ENCODE results near the gene CFAP157. TPM values are rescaled to one million over a fixed set of nuclear protein-coding genes. Genes with fewer than 3 reads are reported as not detected.

CFAP157 gene
- total RNA-seq, 2 donors from 2014 or later = 0.20 to 0.44 TPM

- Histone ChIP-seq H3K9ac (ENCODE audit: extremely low read depth, low read length, poor library complexity, severe bottlenecking) (no peak overlapping the region), H3K4me3 (ENCODE audit: low read length) (no peak overlapping the region), H3K27ac (ENCODE audit: low read depth, low read length) (no peak overlapping the region), H3K36me3 (ENCODE audit: control insufficient read depth, insufficient read depth, low read length) (no peaks in the 10 kb centered on the region), H3K9me3 (ENCODE audit: control insufficient read depth, low read length) (no peaks in the 10 kb centered on the region), H3K27me3 (ENCODE audit: control insufficient read depth, insufficient read depth, low read length, poor library complexity, severe bottlenecking) (no peaks in the 10 kb centered on the region), H3K4me1 (ENCODE audit: control insufficient read depth, insufficient read depth, low read length) (no peaks in the 10 kb centered on the region)
- Mint-ChIP-seq H3K27me3 (ENCODE audit: insufficient read depth) (no peaks in the 10 kb centered on the region), H3K36me3 (ENCODE audit: low read depth) (no peaks in the 10 kb centered on the region), H3K4me1 (peaks cover 5% of the 10 kb centered on the region), H3K27ac (no peak overlapping the region), H3K9me3 (no peaks in the 10 kb centered on the region), H3K4me3 (no peak overlapping the region)
- TF ChIP-seq CTCF (conservative IDR thresholded peaks at IDR 0.05) = no peak
- no peak for DNase-seq
- 89 to 90% methylated on average over 7 to 12 of the region's 12 CpGs for WGBS, 2 experiments (ENCODE audit: insufficient coverage in 1 of 2, insufficient read length in 1 of 2)
Measured at GRCh38 chr9:127720031-127720864, 13.5 kb downstream of the CFAP157 start.

GRCh38 chr9:127720865-127721227 lies 14.1 kb downstream of the CFAP157 start:
- Mint-ChIP-seq H3K4me1 (peaks cover 5% of the 10 kb centered on the region), H3K9me3 (no peaks in the 10 kb centered on the region), H3K36me3 (ENCODE audit: low read depth) (no peaks in the 10 kb centered on the region), H3K27me3 (ENCODE audit: insufficient read depth) (no peaks in the 10 kb centered on the region), H3K4me3 (no peak overlapping the region), H3K27ac (no peak overlapping the region)
- H3K9me3 ChIP-seq (ENCODE audit: control insufficient read depth, low read length) = no peaks in the 10 kb centered on the region
- no peak overlapping the region for H3K9ac ChIP-seq (ENCODE audit: extremely low read depth, low read length, poor library complexity, severe bottlenecking)
- no peak for DNase-seq
- H3K27ac ChIP-seq (ENCODE audit: low read depth, low read length) = no peak overlapping the region
- no peaks in the 10 kb centered on the region for H3K4me1 ChIP-seq (ENCODE audit: control insufficient read depth, insufficient read depth, low read length)
- no peaks in the 10 kb centered on the region for H3K27me3 ChIP-seq (ENCODE audit: control insufficient read depth, insufficient read depth, low read length, poor library complexity, severe bottlenecking)
- H3K4me3 ChIP-seq (ENCODE audit: low read length) = no peak overlapping the region
- TF ChIP-seq CTCF (conservative IDR thresholded peaks at IDR 0.05) = no peak
- H3K36me3 ChIP-seq (ENCODE audit: control insufficient read depth, insufficient read depth, low read length) = no peaks in the 10 kb centered on the region

GRCh38 chr9:127721391-127721821 lies 14.6 kb downstream of the CFAP157 start:
- Mint-ChIP-seq H3K27ac (no peak overlapping the region), H3K4me1 (no peaks in the 10 kb centered on the region), H3K9me3 (no peaks in the 10 kb centered on the region), H3K4me3 (no peak overlapping the region), H3K36me3 (ENCODE audit: low read depth) (no peaks in the 10 kb centered on the region), H3K27me3 (ENCODE audit: insufficient read depth) (no peaks in the 10 kb centered on the region)
- WGBS, 2 experiments (ENCODE audit: insufficient coverage in 1 of 2, insufficient read length in 1 of 2) = 74 to 85% methylated on average over 8 to 11 of the region's 11 CpGs
- H3K4me3 ChIP-seq (ENCODE audit: low read length) = no peak overlapping the region
- H3K9me3 ChIP-seq (ENCODE audit: control insufficient read depth, low read length) = no peaks in the 10 kb centered on the region
- no peaks in the 10 kb centered on the region for H3K27me3 ChIP-seq (ENCODE audit: control insufficient read depth, insufficient read depth, low read length, poor library complexity, severe bottlenecking)
- TF ChIP-seq CTCF (conservative IDR thresholded peaks at IDR 0.05) = no peak
- DNase-seq = no peak
- H3K36me3 ChIP-seq (ENCODE audit: control insufficient read depth, insufficient read depth, low read length) = no peaks in the 10 kb centered on the region
- H3K4me1 ChIP-seq (ENCODE audit: control insufficient read depth, insufficient read depth, low read length) = no peaks in the 10 kb centered on the region
- H3K27ac ChIP-seq (ENCODE audit: low read depth, low read length) = no peak overlapping the region
- no peak overlapping the region for H3K9ac ChIP-seq (ENCODE audit: extremely low read depth, low read length, poor library complexity, severe bottlenecking)
